Activated CD4-positive, alpha-beta memory T cell treated with anti-CD3 and anti-CD28 coated beads for 36 hours (primary cell): ENCODE measurements around the gene VWDE. TPM values are rescaled to one million over a fixed set of nuclear protein-coding genes. Genes with fewer than 3 reads are reported as not detected.

Experiments used
- CTCF ChIA-PET: fragments of 350-600 bp; sonication (Branson Sonifier 250); formaldehyde crosslinking; loops from one replicate; lab custom pipeline; 2021; ENCODE audit warnings: antibody characterized with exemption, inconsistent platforms; lab: Charles Lee
- POLR2A ChIA-PET: fragments of 350-600 bp; sonication (Branson Sonifier 250); formaldehyde crosslinking; loops from one replicate; lab custom pipeline; 2021; ENCODE audit warnings: antibody characterized with exemption; lab: Charles Lee
- DNase-seq: peaks from one replicate; pipeline ENCODE4 v3.0.0-alpha.2; 2020
- H3K27ac Mint-ChIP-seq: one replicate; pipeline ENCODE4 v1.8.0; 2021; ENCODE audit warnings: mixed read lengths
- H3K27me3 Mint-ChIP-seq: one replicate; pipeline ENCODE4 v1.8.0; 2021; ENCODE audit warnings: mixed read lengths
- H3K36me3 Mint-ChIP-seq: one replicate; pipeline ENCODE4 v1.8.0; 2021; ENCODE audit warnings: mixed read lengths
- H3K4me1 Mint-ChIP-seq: one replicate; pipeline ENCODE4 v1.8.0; 2021; ENCODE audit warnings: low read depth, mixed read lengths
- H3K4me3 Mint-ChIP-seq: one replicate; pipeline ENCODE4 v1.8.0; 2021; ENCODE audit warnings: mild to moderate bottlenecking, mixed read lengths
- H3K9me3 Mint-ChIP-seq: one replicate; pipeline ENCODE4 v1.8.0; 2021; ENCODE audit warnings: mixed read lengths
- intact Hi-C: fragments of 100-400 bp; cut with micrococcal nuclease; formaldehyde crosslinking; loops from one replicate; pipeline ENCODE4 v1.15.1; 2023
- total RNA-seq, 2 experiments: library from RNA; stranded (reverse); gene quantifications; one replicate each; pipeline ENCODE4 v1.2.3, GENCODE V29; 2021

VWDE gene
- total RNA-seq, 2 experiments from 2014 or later: 2.3 to 3.2 TPM

GRCh38 chr7:12369072-12369471 lies 34.6 kb downstream of the VWDE start:
- intact Hi-C loops: no loop called here
- ChIA-PET CTCF (no interaction called here), POLR2A (no interaction called here)
- no peaks in the 10 kb centered on the region for H3K36me3 Mint-ChIP-seq
- no peak overlapping the region for H3K27ac Mint-ChIP-seq
- no peaks in the 10 kb centered on the region for H3K4me1 Mint-ChIP-seq
- peaks cover 2% of the 10 kb centered on the region for H3K27me3 Mint-ChIP-seq
- H3K9me3 Mint-ChIP-seq: no peaks in the 10 kb centered on the region
- no peak overlapping the region for H3K4me3 Mint-ChIP-seq
- DNase-seq: no peak

GRCh38 chr7:12360948-12361347 lies 42.7 kb downstream of the VWDE start:
- intact Hi-C loops: no loop called here
- DNase-seq: no peak
- H3K27ac Mint-ChIP-seq: no peak overlapping the region
- POLR2A ChIA-PET: no interaction called here
- H3K36me3 Mint-ChIP-seq: peaks cover 2% of the 10 kb centered on the region
- H3K27me3 Mint-ChIP-seq: no peaks in the 10 kb centered on the region
- no peaks in the 10 kb centered on the region for H3K9me3 Mint-ChIP-seq
- H3K4me1 Mint-ChIP-seq: no peaks in the 10 kb centered on the region
- H3K4me3 Mint-ChIP-seq: no peak overlapping the region
- CTCF ChIA-PET: no interaction called here

GRCh38 chr7:12358694-12359093 lies 45.0 kb downstream of the VWDE start:
- intact Hi-C loops: no loop called here
- ChIA-PET CTCF (interaction anchor here (0.9 kb wide), 1 partner anchor 35 kb away, joined by 3 read pairs; no protein-coding TSS in a partner anchor), POLR2A (no interaction called here)
- Mint-ChIP-seq H3K36me3 (peaks cover 2% of the 10 kb centered on the region), H3K4me1 (no peaks in the 10 kb centered on the region), H3K9me3 (no peaks in the 10 kb centered on the region), H3K27ac (no peak overlapping the region), H3K27me3 (no peaks in the 10 kb centered on the region), H3K4me3 (no peak overlapping the region)
- no peak for DNase-seq

GRCh38 chr7:12357508-12357907 lies 46.2 kb downstream of the VWDE start:
- H3K27ac Mint-ChIP-seq: no peak overlapping the region
- intact Hi-C loops: no loop called here
- H3K4me1 Mint-ChIP-seq: no peaks in the 10 kb centered on the region
- no peak overlapping the region for H3K4me3 Mint-ChIP-seq
- DNase-seq: no peak
- no peaks in the 10 kb centered on the region for H3K9me3 Mint-ChIP-seq
- POLR2A ChIA-PET: no interaction called here
- peaks cover 2% of the 10 kb centered on the region for H3K36me3 Mint-ChIP-seq
- no peaks in the 10 kb centered on the region for H3K27me3 Mint-ChIP-seq
- CTCF ChIA-PET: no interaction called here

- Mint-ChIP-seq H3K4me3 (no peak overlapping the region), H3K4me1 (no peaks in the 10 kb centered on the region), H3K9me3 (no peaks in the 10 kb centered on the region), H3K27ac (no peak overlapping the region), H3K36me3 (peaks cover 4% of the 10 kb centered on the region), H3K27me3 (no peaks in the 10 kb centered on the region)
- intact Hi-C loops: no loop called here
- ChIA-PET POLR2A (no interaction called here), CTCF (no interaction called here)
- no peak for DNase-seq
These were observed 51.8 kb downstream of the VWDE start for GRCh38 chr7:12351843-12352242.

- ChIA-PET CTCF (no interaction called here), POLR2A (no interaction called here)
- H3K27ac Mint-ChIP-seq: no peak overlapping the region
- intact Hi-C loops: no loop called here
- H3K9me3 Mint-ChIP-seq: no peaks in the 10 kb centered on the region
- H3K36me3 Mint-ChIP-seq: peaks cover 3% of the 10 kb centered on the region
- no peak overlapping the region for H3K4me3 Mint-ChIP-seq
- H3K27me3 Mint-ChIP-seq: no peaks in the 10 kb centered on the region
- DNase-seq: no peak
- H3K4me1 Mint-ChIP-seq: no peaks in the 10 kb centered on the region
These were observed 52.7 kb downstream of the VWDE start for GRCh38 chr7:12350971-12351370.

GRCh38 chr7:12337095-12337494 lies 66.6 kb downstream of the VWDE start:
- CTCF ChIA-PET: interaction anchor here (0.7 to 0.8 kb wide), 2 partner anchors 15 to 52 kb away, joined by 3 read pairs; no protein-coding TSS in a partner anchor
- no peak for DNase-seq

GRCh38 chr7:12328888-12329770 lies 74.5 kb downstream of the VWDE start:
- intact Hi-C loops: loop anchor here (10.0 kb wide), 1 partner anchor 166 kb away; no protein-coding TSS in a partner anchor
- Mint-ChIP-seq H3K36me3 (no peaks in the 10 kb centered on the region), H3K4me3 (no peak overlapping the region), H3K9me3 (no peaks in the 10 kb centered on the region), H3K4me1 (no peaks in the 10 kb centered on the region), H3K27me3 (no peaks in the 10 kb centered on the region), H3K27ac (no peak overlapping the region)
- DNase-seq: no peak
- CTCF ChIA-PET: no interaction called here
- POLR2A ChIA-PET: no interaction called here

More at GRCh38 chr7:12337095-12337494, 66.6 kb downstream of the VWDE start:
- H3K27ac Mint-ChIP-seq: no peak overlapping the region
- no peak overlapping the region for H3K4me3 Mint-ChIP-seq
- intact Hi-C loops: no loop called here
- no peaks in the 10 kb centered on the region for H3K9me3 Mint-ChIP-seq
- POLR2A ChIA-PET: no interaction called here
- H3K4me1 Mint-ChIP-seq: no peaks in the 10 kb centered on the region
- H3K27me3 Mint-ChIP-seq: no peaks in the 10 kb centered on the region
- no peaks in the 10 kb centered on the region for H3K36me3 Mint-ChIP-seq

- Mint-ChIP-seq H3K36me3 (no peaks in the 10 kb centered on the region), H3K27ac (no peak overlapping the region), H3K4me3 (no peak overlapping the region), H3K27me3 (no peaks in the 10 kb centered on the region), H3K9me3 (no peaks in the 10 kb centered on the region), H3K4me1 (no peaks in the 10 kb centered on the region)
- intact Hi-C loops: loop anchor here (10.0 kb wide), 1 partner anchor 167 kb away; no protein-coding TSS in a partner anchor
- CTCF ChIA-PET: no interaction called here
- POLR2A ChIA-PET: no interaction called here
- DNase-seq: no peak
These were observed 75.7 kb downstream of the VWDE start for GRCh38 chr7:12327922-12328321.

- Mint-ChIP-seq H3K27me3 (no peaks in the 10 kb centered on the region), H3K27ac (no peak overlapping the region), H3K4me3 (no peak overlapping the region), H3K4me1 (no peaks in the 10 kb centered on the region), H3K9me3 (no peaks in the 10 kb centered on the region), H3K36me3 (no peaks in the 10 kb centered on the region)
- CTCF ChIA-PET: no interaction called here
- POLR2A ChIA-PET: no interaction called here
- no peak for DNase-seq
- intact Hi-C loops: loop anchor here (10.0 kb wide), 1 partner anchor 169 kb away; no protein-coding TSS in a partner anchor
These were observed 78.0 kb downstream of the VWDE start for GRCh38 chr7:12325646-12326045.

- intact Hi-C loops: loop anchor here (2.0 to 10.0 kb wide), 5 partner anchors 67 to 897 kb away; partner anchors contain the start of gene TMEM106B
- no peak for DNase-seq
- H3K36me3 Mint-ChIP-seq: no peaks in the 10 kb centered on the region
- H3K27me3 Mint-ChIP-seq: no peaks in the 10 kb centered on the region
- ChIA-PET POLR2A (no interaction called here), CTCF (interaction anchor here (0.8 to 2.7 kb wide), 5 partner anchors 35 to 259 kb away, joined by 3 to 18 read pairs (median 10); no protein-coding TSS in a partner anchor)
- no peak overlapping the region for H3K4me3 Mint-ChIP-seq
- no peak overlapping the region for H3K27ac Mint-ChIP-seq
- no peaks in the 10 kb centered on the region for H3K9me3 Mint-ChIP-seq
- no peaks in the 10 kb centered on the region for H3K4me1 Mint-ChIP-seq
These were observed 80.2 kb downstream of the VWDE start for GRCh38 chr7:12323415-12323814.

- H3K27me3 Mint-ChIP-seq: no peaks in the 10 kb centered on the region
- H3K36me3 Mint-ChIP-seq: no peaks in the 10 kb centered on the region
- POLR2A ChIA-PET: no interaction called here
- H3K4me1 Mint-ChIP-seq: no peaks in the 10 kb centered on the region
- intact Hi-C loops: loop anchor here (1.0 to 10.0 kb wide), 6 partner anchors 66 to 896 kb away; partner anchors contain the start of gene TMEM106B
- no peaks in the 10 kb centered on the region for H3K9me3 Mint-ChIP-seq
- no peak overlapping the region for H3K4me3 Mint-ChIP-seq
- peak; percentile 14 for DNase-seq
- CTCF ChIA-PET: interaction anchor here (0.6 to 2.7 kb wide), 8 partner anchors 36 to 267 kb away, joined by 3 to 18 read pairs (median 6); partner anchors contain the start of gene TMEM106B
- H3K27ac Mint-ChIP-seq: no peak overlapping the region
These were observed 80.8 kb downstream of the VWDE start for GRCh38 chr7:12322903-12323300.
